ENCODE measurements around the gene GJD3.

Gene GJD3

GRCh38 chr17:40321961-40322357 lies 42.6 kb downstream of the GJD3 start:
- DNase-seq = no peak

GRCh38 chr17:40321524-40321929 lies 43.0 kb downstream of the GJD3 start:
- DNase-seq = no peak

GRCh38 chr17:40320756-40321523 lies 43.6 kb downstream of the GJD3 start:
- DNase-seq = no peak

- peak; percentile 74 for DNase-seq
Measured at GRCh38 chr17:40319651-40320540, 44.6 kb downstream of the GJD3 start.

GRCh38 chr17:40318830-40319391 lies 45.6 kb downstream of the GJD3 start:
- no peak for DNase-seq

- peak; percentile 90 for DNase-seq
Measured at GRCh38 chr17:40317880-40318829, 46.4 kb downstream of the GJD3 start.

- no peak for DNase-seq
Measured at GRCh38 chr17:40317345-40317873, 47.1 kb downstream of the GJD3 start.

GRCh38 chr17:40316571-40317344 lies 47.8 kb downstream of the GJD3 start:
- DNase-seq = no peak

- DNase-seq = no peak
Measured at GRCh38 chr17:40315678-40316570, 48.6 kb downstream of the GJD3 start.

- no peak for DNase-seq
Measured at GRCh38 chr17:40315206-40315605, 49.3 kb downstream of the GJD3 start.

GRCh38 chr17:40314584-40314956 lies 50.0 kb downstream of the GJD3 start:
- DNase-seq = peak; percentile 87

GRCh38 chr17:40313668-40314583 lies 50.6 kb downstream of the GJD3 start:
- DNase-seq = no peak

Measured in stimulated activated CD4-positive, alpha-beta T cell treated with anti-CD3 and anti-CD28 coated beads, Interleukin-4, amount 100 ng/mL, for 1 hour (primary cell).